ENCODE measurements around the gene CLEC3B.
A peak's percentile ranks its signal among the peaks of the same experiment; 100 is the strongest.

Gene CLEC3B

GRCh38 chr3:44988073-44988472, 38.0 kb upstream of the CLEC3B start:
- no peak for DNase-seq (ENCODE audit: low read depth)
- peak; percentile 48 for TF ChIP-seq CTCF (conservative IDR thresholded peaks at IDR 0.05; ENCODE audit: low read length)

GRCh38 chr3:44989141-44989540, 37.0 kb upstream of the CLEC3B start:
- H3K4me3 ChIP-seq (ENCODE audit: low read length): no peak overlapping the region
- DNase-seq (ENCODE audit: low read depth): no peak
- no peak for TF ChIP-seq CTCF (conservative IDR thresholded peaks at IDR 0.05; ENCODE audit: low read length)

More at GRCh38 chr3:44988073-44988472, 38.0 kb upstream of the CLEC3B start:
- no peak overlapping the region for H3K4me3 ChIP-seq (ENCODE audit: low read length)

- DNase-seq (ENCODE audit: low read depth): peak; percentile 35
Observed at GRCh38 chr3:44989636-44990373, 36.3 kb upstream of the CLEC3B start.

GRCh38 chr3:44991326-44991725, 34.8 kb upstream of the CLEC3B start:
- no peak for DNase-seq (ENCODE audit: low read depth)
- TF ChIP-seq CTCF (conservative IDR thresholded peaks at IDR 0.05; ENCODE audit: low read length): no peak
- H3K4me3 ChIP-seq (ENCODE audit: low read length): no peak overlapping the region

More at GRCh38 chr3:44989636-44990373, 36.3 kb upstream of the CLEC3B start:
- TF ChIP-seq CTCF (conservative IDR thresholded peaks at IDR 0.05; ENCODE audit: low read length): no peak
- no peak overlapping the region for H3K4me3 ChIP-seq (ENCODE audit: low read length)

- no peak for DNase-seq (ENCODE audit: low read depth)
- no peak overlapping the region for H3K4me3 ChIP-seq (ENCODE audit: low read length)
- TF ChIP-seq CTCF (conservative IDR thresholded peaks at IDR 0.05; ENCODE audit: low read length): peak; percentile 66
Observed at GRCh38 chr3:44992555-44993470, 33.3 kb upstream of the CLEC3B start.

- TF ChIP-seq CTCF (conservative IDR thresholded peaks at IDR 0.05; ENCODE audit: low read length): no peak
- DNase-seq (ENCODE audit: low read depth): peak; percentile 88
- no peak overlapping the region for H3K4me3 ChIP-seq (ENCODE audit: low read length)
Observed at GRCh38 chr3:44993471-44994205, 32.5 kb upstream of the CLEC3B start.
